ENCODE measurements around the gene PITPNC1. TPM values are rescaled to one million over a fixed set of nuclear protein-coding genes. Genes with fewer than 3 reads are reported as not detected.
A peak's percentile ranks its signal among the peaks of the same experiment; 100 is the strongest.

PITPNC1 gene
- total RNA-seq, 2 donors from 2014 or later: 73.9 to 81.9 TPM

GRCh38 chr17:67600408-67600807, 223.3 kb downstream of the PITPNC1 start:
- no peak for ATAC-seq
- no peaks in the 10 kb centered on the region for H3K36me3 Mint-ChIP-seq
- H3K27ac Mint-ChIP-seq: no peak overlapping the region
- no peak overlapping the region for H3K4me3 Mint-ChIP-seq
- no peaks in the 10 kb centered on the region for H3K9me3 Mint-ChIP-seq
- no peaks in the 10 kb centered on the region for H3K27me3 Mint-ChIP-seq
- H3K4me1 Mint-ChIP-seq (ENCODE audit: low read depth in 2 of 2): peaks cover 18 to 24% of the 10 kb centered on the region in 2 donors
- DNase-seq (ENCODE audit: low spot score): no peak

DNA sequence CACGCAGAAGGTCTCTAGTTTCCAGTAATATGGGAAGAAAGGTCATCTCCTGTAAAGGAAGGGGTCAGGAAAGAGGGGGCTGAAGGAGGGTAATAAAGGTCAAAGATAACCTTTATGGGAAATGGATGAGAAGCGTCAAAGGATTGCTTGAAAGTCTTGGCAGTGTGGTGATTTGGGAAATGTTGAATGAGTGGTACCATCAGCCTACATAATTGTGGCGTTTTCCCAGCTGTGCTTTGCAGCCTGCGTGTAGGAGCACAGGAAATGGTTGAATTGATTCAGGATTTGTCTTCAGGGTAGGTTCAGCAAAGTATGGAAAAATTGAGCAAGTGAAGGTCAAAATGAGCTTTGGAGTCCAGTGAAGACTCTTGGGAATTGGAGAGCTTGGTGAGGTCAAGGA, 224.8 kb downstream of the PITPNC1 start:
- peak overlapping the region; percentile 24 to 74 for H3K27ac Mint-ChIP-seq

DNA sequence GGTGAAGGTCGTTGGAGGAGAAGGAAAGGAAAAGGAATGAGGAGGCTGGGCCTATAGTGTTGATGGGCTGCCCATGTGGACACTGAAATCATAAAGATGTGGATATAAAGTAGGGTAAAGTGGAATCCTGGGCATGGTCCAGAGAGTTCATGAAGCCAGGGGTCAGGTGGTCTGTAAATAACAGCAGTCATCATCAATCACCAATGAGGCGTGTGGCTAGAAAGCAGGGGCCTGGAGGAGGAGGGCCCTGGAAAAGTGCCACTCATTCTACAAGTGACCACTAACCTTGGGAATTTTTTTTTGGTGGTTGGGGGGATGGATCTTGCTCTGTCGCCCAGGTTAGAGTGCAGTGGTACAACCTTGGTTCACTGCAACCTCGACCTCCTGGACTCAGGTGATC, 225.4 kb downstream of the PITPNC1 start:
- no peaks in the 10 kb centered on the region for H3K27me3 Mint-ChIP-seq
- no peak for DNase-seq (ENCODE audit: low spot score)
- no peak overlapping the region for H3K4me3 Mint-ChIP-seq
- H3K4me1 Mint-ChIP-seq (ENCODE audit: low read depth in 2 of 2): peaks cover 23 to 30% of the 10 kb centered on the region in 2 donors
- ATAC-seq: no peak
- H3K36me3 Mint-ChIP-seq: no peaks in the 10 kb centered on the region
- no peaks in the 10 kb centered on the region for H3K9me3 Mint-ChIP-seq
- H3K27ac Mint-ChIP-seq: peak overlapping the region; percentile 24 to 74

More for the DNA sequence above, 224.8 kb downstream of the PITPNC1 start:
- ATAC-seq: no peak
- H3K9me3 Mint-ChIP-seq: no peaks in the 10 kb centered on the region
- H3K4me3 Mint-ChIP-seq: no peak overlapping the region
- DNase-seq (ENCODE audit: low spot score): no peak
- H3K27me3 Mint-ChIP-seq: no peaks in the 10 kb centered on the region
- H3K4me1 Mint-ChIP-seq (ENCODE audit: low read depth in 2 of 2): peaks cover 24 to 29% of the 10 kb centered on the region in 2 donors
- H3K36me3 Mint-ChIP-seq: no peaks in the 10 kb centered on the region

GRCh38 chr17:67602974-67603373, 225.9 kb downstream of the PITPNC1 start:
- Mint-ChIP-seq H3K4me1 (ENCODE audit: low read depth in 2 of 2) (peaks cover 18 to 28% of the 10 kb centered on the region in 2 donors), H3K36me3 (no peaks in the 10 kb centered on the region), H3K4me3 (no peak overlapping the region), H3K9me3 (no peaks in the 10 kb centered on the region), H3K27me3 (no peaks in the 10 kb centered on the region), H3K27ac (peak overlapping the region in 1 of 2 donors; percentile 37)
- DNase-seq (ENCODE audit: low spot score) (no peak), ATAC-seq (peak in 1 of 2 donors; percentile 24)

DNA sequence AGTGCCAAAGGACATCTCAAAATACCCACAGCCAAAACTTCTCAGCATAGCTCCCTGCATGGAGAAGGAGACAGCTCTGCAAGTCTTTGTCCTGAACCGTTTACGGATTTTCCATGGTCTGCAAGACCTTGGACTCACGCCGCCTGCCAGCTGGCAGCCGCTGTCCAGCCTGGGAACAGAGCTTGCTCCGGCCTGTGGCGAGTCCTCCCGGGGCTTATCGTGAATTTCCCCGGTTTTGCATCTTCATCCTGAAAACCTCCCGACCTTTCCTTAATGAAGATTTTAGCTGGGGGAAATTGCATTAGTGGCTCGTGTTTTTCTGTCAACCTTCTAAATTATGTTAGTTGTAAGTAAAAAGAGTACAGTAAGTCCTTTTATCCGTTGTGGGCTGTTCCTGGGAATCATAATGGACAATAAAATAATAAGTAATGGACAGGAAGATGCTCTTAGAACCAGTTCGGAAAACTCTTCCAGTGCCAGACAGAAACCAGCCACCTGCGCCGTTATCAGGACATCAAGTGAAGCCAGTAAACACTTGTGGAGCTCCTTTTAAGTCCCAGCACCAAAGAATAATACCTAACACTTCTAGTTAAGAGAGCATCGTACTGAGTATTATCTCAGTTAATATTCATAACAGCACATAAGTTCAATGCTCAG, 228.3 kb downstream of the PITPNC1 start:
- ATAC-seq (no peak), DNase-seq (ENCODE audit: low spot score) (no peak)
- Mint-ChIP-seq H3K4me1 (ENCODE audit: low read depth in 2 of 2) (peaks cover 18 to 24% of the 10 kb centered on the region in 2 donors), H3K9me3 (no peaks in the 10 kb centered on the region), H3K27ac (peak overlapping the region; percentile 22 to 60), H3K36me3 (no peaks in the 10 kb centered on the region), H3K4me3 (no peak overlapping the region), H3K27me3 (no peaks in the 10 kb centered on the region)

DNA sequence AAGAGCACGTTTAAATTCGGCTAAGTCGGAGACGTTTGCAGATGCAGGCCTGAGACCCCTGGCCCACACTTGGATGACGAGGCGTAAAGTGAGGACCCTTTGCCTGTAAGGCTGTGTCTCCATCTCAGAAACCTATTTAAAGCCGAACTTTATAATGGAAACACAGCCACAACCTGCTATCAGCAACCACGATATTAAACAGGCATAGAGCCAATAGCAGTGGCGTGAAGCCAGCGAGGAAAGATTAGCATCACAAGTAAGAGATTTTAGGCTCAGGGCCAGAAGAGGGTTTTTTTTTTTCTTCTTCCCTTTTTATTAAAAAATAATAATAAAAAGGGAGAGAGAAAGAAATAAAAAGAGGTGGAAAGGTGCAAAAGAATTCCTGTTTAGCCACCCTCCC, 229.4 kb downstream of the PITPNC1 start:
- H3K4me3 Mint-ChIP-seq: no peak overlapping the region
- DNase-seq (ENCODE audit: low spot score) (no peak), ATAC-seq (no peak)
- H3K36me3 Mint-ChIP-seq: no peaks in the 10 kb centered on the region
- H3K27me3 Mint-ChIP-seq: no peaks in the 10 kb centered on the region
- peaks cover 16 to 20% of the 10 kb centered on the region in 2 donors for H3K4me1 Mint-ChIP-seq (ENCODE audit: low read depth in 2 of 2)
- peak overlapping the region; percentile 22 to 60 for H3K27ac Mint-ChIP-seq
- H3K9me3 Mint-ChIP-seq: no peaks in the 10 kb centered on the region

DNA sequence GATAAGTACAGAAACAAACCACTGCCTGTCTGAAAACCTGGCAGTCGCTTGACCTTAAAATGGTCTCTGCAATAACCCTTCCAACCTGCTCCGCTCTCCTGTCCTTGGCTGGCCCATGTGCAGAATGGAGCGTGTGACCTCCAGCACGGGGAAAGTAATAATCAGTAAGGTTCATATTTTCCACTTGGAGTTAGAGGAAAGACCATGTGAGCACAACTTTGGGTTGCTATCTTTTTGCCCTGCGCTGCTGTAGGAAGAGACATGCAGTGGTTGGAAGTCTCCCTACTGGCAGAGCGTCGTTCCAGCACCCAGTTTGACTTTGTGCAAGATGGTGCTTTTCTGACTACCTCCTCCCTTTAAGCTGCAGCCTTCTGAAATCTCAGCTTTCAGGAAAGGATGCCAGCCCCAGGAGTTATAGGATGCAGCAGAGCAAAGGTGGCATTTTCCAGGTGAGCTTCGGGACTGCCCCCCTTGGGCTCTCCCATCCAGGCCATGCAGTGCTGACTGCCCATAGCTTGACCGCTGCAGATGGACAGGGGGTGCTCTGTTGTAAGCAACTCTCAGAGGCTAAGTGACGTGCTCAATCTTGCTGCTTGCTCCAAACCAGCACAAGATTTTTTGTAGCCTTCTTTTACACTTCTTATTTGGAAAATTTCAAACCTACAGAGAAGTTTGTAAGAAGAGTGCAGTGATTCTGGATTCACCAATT, 230.0 kb downstream of the PITPNC1 start:
- Mint-ChIP-seq H3K27me3 (no peaks in the 10 kb centered on the region), H3K27ac (peak overlapping the region in 1 of 2 donors; percentile 9), H3K36me3 (no peaks in the 10 kb centered on the region), H3K4me3 (no peak overlapping the region), H3K4me1 (ENCODE audit: low read depth in 2 of 2) (peaks cover 10 to 17% of the 10 kb centered on the region in 2 donors), H3K9me3 (no peaks in the 10 kb centered on the region)
- DNase-seq (ENCODE audit: low spot score): no peak
- no peak for ATAC-seq

- Mint-ChIP-seq H3K36me3 (no peaks in the 10 kb centered on the region), H3K4me1 (ENCODE audit: low read depth in 2 of 2) (peaks cover 6 to 24% of the 10 kb centered on the region in 2 donors), H3K9me3 (no peaks in the 10 kb centered on the region), H3K4me3 (no peak overlapping the region), H3K27me3 (no peaks in the 10 kb centered on the region), H3K27ac (no peak overlapping the region)
- ATAC-seq (no peak), DNase-seq (ENCODE audit: low spot score) (no peak)
Measured at GRCh38 chr17:67610061-67610460, 233.0 kb downstream of the PITPNC1 start.

DNA sequence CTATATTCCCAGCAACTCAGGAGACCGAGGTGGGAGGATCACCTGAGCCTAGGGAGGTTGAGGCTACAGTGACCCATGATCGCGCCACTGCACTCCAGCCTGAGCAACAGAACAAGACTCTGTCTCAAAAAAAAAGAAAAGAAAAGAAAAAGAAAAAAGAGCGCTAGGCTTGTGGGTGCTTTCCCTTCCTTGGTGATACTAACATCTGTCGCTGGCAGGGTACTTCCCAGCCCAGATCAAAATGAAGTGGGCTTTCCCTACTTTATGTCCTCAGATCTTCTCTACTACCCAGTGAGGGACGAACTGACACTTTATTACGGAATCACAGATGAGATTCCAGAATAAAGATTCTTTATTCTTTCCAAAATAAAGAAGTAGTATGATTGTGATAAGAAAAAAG, 236.9 kb downstream of the PITPNC1 start:
- Mint-ChIP-seq H3K4me1 (ENCODE audit: low read depth in 2 of 2) (peaks cover 5 to 16% of the 10 kb centered on the region in 2 donors), H3K36me3 (no peaks in the 10 kb centered on the region), H3K27me3 (no peaks in the 10 kb centered on the region), H3K9me3 (no peaks in the 10 kb centered on the region), H3K27ac (peak overlapping the region in 1 of 2 donors; percentile 28), H3K4me3 (no peak overlapping the region)
- DNase-seq (ENCODE audit: low spot score): no peak
- ATAC-seq: no peak

DNA sequence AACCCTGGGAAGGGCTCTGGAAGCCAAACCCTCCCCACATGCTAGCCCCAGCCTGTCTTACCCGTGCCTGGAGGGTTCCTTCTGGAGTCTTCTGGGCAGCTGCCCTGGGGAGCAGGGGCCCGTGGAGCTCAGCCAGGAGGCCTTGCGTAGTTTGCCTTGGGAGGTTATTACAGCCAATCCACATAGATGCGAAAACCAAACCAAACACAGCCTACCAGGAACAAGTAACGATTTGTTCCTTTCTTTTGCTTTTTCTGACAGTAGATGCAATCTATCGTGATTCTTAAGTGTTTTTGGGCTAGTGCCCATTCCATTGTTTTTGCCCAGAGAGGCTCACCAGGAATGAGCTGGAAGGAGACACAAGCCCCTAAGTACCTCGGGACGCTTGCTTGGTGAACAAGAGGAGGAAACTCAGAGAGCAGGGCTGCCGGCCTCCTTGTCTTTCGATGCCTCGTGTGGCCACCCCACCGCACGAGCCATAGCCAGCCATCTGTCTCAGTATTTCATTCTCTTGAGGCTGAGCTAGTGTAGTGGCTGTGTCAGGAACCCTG, 238.0 kb downstream of the PITPNC1 start:
- DNase-seq (ENCODE audit: low spot score) (no peak), ATAC-seq (no peak)
- Mint-ChIP-seq H3K4me3 (no peak overlapping the region), H3K27ac (no peak overlapping the region), H3K27me3 (no peaks in the 10 kb centered on the region), H3K9me3 (no peaks in the 10 kb centered on the region), H3K4me1 (ENCODE audit: low read depth in 2 of 2) (peaks cover 5 to 21% of the 10 kb centered on the region in 2 donors), H3K36me3 (no peaks in the 10 kb centered on the region)

DNA sequence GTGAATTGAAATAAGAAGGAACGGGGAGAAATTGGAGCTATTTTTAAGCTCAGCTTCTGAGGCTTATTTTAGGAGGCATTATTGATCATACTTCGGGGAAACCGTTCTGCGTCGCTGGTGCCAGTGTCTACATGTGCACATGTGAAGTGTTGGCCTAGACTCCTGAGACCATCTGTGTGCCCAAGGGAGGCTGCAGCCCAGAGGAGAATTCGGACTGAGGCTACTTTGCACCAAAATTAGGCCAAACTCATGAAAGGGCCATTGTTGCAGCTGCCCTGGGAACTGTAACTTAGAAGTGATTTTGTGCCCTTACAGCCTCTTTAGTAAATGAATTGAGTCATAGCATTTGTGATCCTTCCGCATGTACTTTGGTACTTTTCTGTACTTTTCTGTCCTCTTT, 238.7 kb downstream of the PITPNC1 start:
- no peak for ATAC-seq
- Mint-ChIP-seq H3K36me3 (no peaks in the 10 kb centered on the region), H3K9me3 (no peaks in the 10 kb centered on the region), H3K4me1 (ENCODE audit: low read depth in 2 of 2) (peaks cover 5 to 23% of the 10 kb centered on the region in 2 donors), H3K4me3 (no peak overlapping the region), H3K27me3 (no peaks in the 10 kb centered on the region), H3K27ac (no peak overlapping the region)
- no peak for DNase-seq (ENCODE audit: low spot score)

DNA sequence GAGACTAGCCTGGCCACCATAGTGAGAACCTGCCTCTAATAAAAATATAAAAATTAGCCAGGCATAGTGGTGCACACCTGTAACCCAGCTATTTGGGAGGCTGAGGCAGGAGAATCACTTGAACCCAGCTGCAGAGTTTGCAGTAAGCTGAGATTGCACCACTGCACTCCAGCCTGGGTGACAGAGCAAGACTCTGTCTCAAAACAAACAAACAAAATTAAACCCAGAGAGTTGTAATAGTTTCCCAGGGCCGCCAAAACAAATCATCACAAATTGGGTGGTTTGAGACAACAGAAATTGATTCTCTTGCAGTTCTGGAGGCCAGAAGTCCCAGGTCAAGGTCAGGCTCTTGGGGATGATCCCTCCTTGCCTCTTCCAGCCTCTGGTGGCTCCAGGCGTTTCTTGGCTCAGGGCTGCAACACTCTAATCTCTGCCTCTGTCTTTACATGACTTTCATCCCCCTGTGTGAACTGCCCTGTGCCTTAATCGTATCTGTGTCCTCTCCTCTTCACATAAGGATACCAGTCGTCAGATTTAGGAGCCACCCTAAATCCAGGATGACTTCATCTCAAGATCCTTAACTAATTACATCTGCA, 240.3 kb downstream of the PITPNC1 start:
- DNase-seq (ENCODE audit: low spot score): no peak
- peaks cover 5 to 16% of the 10 kb centered on the region in 2 donors for H3K4me1 Mint-ChIP-seq (ENCODE audit: low read depth in 2 of 2)
- H3K27ac Mint-ChIP-seq: no peak overlapping the region
- no peak overlapping the region for H3K4me3 Mint-ChIP-seq
- ATAC-seq: no peak
- no peaks in the 10 kb centered on the region for H3K36me3 Mint-ChIP-seq
- no peaks in the 10 kb centered on the region for H3K9me3 Mint-ChIP-seq
- H3K27me3 Mint-ChIP-seq: no peaks in the 10 kb centered on the region

DNA sequence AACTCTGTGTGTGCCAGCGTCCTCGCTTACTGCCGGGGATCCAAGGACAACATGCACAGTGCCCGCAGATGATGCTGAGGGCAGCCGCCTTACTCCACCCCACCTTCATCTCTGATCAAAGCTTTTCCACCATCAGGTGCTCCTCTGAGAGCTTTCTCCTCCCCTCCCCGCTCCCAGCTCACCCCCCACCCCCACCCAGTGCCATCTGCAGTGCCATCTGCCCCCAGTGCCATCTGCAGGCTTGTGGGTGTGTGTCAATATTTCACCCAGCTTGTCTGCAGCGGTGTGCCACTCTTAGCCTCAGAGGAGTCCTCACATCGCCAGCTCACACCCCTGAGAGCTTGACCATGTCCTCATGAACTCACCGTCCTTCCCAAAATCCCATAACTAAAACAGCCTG, 242.5 kb downstream of the PITPNC1 start:
- peak overlapping the region in 1 of 2 donors; percentile 58 for H3K27ac Mint-ChIP-seq

DNA sequence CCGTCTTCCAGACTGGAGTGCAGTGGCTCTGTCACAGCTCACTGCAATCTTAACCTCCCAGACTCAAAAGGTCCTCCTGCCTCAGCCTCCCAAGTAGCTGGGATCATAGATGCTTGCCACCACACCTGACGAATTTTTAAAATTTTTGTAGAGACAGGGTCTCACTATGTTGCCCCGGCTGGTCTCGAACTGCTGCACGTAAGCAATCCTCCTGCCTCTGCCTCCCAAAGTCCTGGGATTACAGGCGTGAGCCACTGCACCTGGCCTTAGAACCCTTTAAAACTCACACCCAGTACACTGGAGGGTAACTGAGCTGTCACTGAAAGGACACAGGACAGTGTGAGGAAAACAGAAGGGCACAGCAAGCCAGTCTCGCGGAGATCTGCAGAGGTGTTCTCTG, 243.0 kb downstream of the PITPNC1 start:
- DNase-seq (ENCODE audit: low spot score) (no peak), ATAC-seq (peak in 1 of 2 donors; percentile 6)
- Mint-ChIP-seq H3K4me1 (ENCODE audit: low read depth in 2 of 2) (peaks cover 5 to 13% of the 10 kb centered on the region in 2 donors), H3K36me3 (no peaks in the 10 kb centered on the region), H3K27me3 (no peaks in the 10 kb centered on the region), H3K9me3 (no peaks in the 10 kb centered on the region), H3K4me3 (no peak overlapping the region), H3K27ac (peak overlapping the region in 1 of 2 donors; percentile 58)

More for the DNA sequence above, 242.5 kb downstream of the PITPNC1 start:
- DNase-seq (ENCODE audit: low spot score) (no peak), ATAC-seq (no peak)
- no peaks in the 10 kb centered on the region for H3K36me3 Mint-ChIP-seq
- peaks cover 5 to 13% of the 10 kb centered on the region in 2 donors for H3K4me1 Mint-ChIP-seq (ENCODE audit: low read depth in 2 of 2)
- H3K27me3 Mint-ChIP-seq: no peaks in the 10 kb centered on the region
- no peaks in the 10 kb centered on the region for H3K9me3 Mint-ChIP-seq
- H3K4me3 Mint-ChIP-seq: no peak overlapping the region
